Left hindlimb (tissue), 1 donor: ENCODE measurements around the gene SAMD10.

ENCODE experiments used
- DNase-seq: peaks from one replicate; pipeline ENCODE4 v3.0.0-alpha.2; 2018

The SAMD10 gene

GRCh38 chr20:63955281-63955826 is 24.1 kb downstream of the SAMD10 start:
- DNase-seq: no peak

DNA sequence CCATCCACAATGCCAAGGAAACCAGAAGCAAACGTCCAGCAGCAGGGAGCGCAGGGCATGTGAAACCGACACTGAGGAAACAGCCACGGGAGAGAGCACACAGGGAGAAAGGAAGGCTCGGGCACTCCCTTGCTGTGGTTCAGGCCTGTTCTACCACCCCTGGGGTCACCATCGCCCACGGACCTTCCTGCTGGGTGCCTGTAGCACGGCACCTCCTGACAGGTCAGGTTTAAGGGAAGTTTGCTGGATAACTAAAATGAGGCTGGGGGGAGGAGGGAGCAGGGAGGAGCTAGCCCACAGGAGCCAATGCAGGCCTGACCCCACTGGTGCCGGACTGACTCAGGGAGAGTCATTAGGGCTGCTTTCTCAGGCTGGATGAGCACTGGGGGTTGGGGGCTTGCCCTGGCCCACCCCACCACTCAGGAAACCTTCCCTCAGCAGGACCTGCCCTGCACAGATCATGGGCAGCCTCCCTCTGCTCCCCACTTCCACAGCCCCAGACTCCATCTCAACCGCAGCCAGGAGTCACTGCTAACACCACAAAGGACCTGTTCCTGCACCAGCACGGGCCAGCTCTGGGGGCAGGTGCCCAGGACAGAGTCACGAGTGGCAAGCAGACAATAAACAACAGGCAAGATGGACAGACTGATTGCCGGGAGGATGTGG is 25.5 kb downstream of the SAMD10 start:
- DNase-seq: no peak

GRCh38 chr20:63952769-63953168 is 26.7 kb downstream of the SAMD10 start:
- DNase-seq: no peak

GRCh38 chr20:63952210-63952535 is 27.3 kb downstream of the SAMD10 start:
- DNase-seq: no peak

DNA sequence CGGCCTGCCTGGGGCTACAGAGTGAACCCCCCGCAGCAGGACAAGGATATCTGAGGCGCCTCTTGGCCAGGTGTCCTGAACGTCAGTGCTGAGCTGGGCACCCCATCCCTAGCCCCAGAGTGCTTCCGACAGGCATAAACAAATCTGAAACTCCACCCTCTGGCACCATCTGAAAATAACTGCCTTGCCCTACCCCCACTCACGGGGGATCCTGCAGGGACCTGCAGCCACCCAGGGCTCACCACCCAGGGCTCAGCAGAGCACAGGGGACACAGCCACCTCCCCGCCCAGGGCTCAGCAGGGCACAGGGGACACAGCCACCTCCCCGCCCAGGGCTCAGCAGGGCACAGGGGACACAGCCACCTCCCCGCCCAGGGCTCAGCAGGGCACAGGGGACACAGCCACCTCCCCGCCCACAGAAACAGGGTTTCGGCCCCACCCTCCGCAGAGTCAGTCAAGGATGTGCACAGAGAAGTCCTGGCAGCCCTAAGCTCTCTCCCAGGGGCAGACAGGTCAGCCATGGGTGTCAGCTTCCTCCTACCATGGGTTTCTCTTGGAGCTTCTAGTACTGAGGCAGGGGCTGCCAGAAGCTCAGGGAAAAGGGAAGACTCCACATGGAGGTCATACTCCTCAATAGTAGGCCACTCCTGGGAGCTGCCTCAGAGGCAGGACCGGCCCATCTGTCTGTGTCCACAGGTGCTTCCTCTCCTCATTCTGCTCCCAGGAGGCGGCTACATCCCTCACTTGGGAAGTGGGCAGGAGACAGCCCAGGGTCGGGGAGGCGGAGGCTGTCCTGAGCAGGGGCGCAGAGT is 27.8 kb downstream of the SAMD10 start:
- no peak for DNase-seq

DNA sequence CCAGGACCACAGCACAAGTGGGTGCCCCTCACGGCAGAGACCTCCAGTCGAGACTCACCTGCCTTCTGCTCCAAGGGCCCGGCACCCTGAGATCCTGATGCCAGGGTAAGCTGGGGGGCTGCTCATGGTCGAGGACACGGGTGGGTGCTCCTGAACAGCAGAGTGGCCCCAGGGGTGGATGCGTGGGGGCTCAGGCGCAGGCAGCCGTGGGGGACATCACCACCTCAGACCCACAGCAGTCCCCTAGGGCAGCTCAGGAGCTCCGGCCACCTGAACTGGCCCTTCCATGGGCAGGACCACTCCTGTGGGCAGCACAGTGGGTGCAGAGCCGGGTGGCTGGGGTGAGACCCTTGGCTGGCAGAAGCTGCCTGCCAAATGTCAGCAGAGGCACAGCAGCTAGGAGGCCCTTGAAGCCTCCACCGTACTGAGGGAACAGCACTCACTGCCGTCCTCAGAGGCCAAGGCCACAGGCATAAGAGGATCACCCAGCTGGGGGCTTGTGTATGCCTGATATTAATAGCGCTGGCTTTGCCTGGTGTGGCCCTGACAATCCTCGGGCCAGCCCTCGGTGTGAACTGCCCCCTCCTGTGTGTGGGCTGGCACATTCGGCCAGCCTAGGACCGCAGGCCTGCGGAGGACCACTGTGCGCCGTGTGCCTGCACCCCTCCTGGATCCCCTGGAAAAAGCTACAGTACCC is 28.6 kb downstream of the SAMD10 start:
- no peak for DNase-seq

DNA sequence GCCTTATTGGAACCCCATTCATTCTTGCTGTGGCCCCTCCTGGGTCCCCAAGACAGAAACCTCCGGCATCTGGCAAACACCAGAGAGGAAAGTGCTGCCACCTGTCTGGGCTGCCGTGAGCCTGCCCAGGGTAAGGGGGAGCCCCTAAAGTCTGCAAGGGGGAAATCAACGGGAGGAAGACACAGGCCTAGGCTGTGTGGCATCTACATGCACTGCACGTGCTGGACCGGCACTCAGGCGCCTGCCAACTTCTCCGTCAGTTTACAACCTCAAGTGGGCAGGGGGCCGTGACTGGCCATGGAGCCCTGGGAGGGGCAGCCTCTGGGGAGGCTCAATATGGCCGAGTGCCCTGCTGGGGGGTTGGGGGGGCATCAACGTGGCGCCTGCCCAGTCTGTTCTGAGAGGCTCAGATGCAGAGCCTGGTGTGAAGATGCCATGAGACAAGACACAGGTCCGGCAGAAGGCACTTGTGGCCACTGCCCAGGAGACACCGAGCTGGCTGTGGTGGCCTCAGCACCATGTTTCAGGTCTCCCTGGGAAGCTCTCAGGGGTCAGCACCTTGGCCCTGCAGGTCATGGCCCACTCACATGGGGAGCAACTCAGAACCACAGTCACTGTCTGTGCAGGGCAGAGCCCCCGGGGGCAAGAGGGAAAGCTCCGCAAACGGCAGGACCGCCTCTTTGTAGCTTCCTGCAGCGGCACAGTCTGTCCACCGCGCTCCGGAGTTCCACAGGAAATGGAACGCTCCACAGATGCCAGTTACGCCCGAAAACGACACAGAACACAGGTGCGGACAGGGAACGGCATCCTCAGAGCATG is 31.6 kb downstream of the SAMD10 start:
- DNase-seq: no peak

GRCh38 chr20:63946986-63947637 is 32.3 kb downstream of the SAMD10 start:
- DNase-seq: no peak

- DNase-seq: no peak
These were observed 33.2 kb downstream of the SAMD10 start for GRCh38 chr20:63945921-63946920.

- no peak for DNase-seq
These were observed 34.3 kb downstream of the SAMD10 start for GRCh38 chr20:63945031-63945658.

GRCh38 chr20:63944078-63944941 is 35.1 kb downstream of the SAMD10 start:
- DNase-seq: no peak

GRCh38 chr20:63943808-63944077 is 35.7 kb downstream of the SAMD10 start:
- no peak for DNase-seq

DNA sequence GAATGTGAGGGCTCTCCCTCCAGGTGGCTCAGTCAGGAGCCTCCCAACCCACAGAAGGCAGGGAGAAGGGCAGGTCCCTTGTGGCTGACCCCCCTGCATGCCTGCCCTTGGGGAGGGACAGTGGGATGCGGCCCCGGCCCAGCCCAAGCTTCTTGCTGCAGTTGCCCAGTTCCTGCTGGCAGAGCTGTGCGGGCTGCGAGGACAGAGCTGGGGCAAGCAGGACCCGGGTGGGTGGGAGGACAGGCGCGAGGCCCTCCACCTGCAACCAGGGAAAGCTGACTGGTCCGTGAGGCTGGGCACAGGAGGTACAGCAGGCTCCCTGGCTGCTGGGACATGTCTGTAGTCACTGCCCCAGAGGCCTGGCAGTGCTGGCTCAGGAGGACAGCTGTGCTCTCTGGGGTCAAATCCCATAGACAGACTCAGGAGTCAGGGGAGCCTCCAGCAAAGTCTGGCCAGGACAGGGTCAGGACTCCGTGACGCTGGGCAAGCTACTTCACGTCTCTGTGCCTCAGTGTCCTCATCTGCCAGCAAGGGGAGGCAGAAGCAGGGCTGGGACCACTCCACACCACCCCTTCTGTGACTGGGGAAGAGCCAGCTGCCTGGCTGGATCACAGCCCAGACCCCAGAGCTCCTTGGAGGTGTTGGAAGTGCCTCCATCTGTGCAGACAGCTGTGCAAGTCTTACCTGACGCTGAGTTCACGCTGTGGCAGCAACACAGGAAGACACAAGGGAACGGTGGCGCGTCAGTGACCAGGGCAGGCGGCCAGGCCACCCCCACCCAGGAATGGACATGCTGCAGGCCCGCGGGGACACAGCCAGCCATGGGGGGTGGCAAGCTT is 36.3 kb downstream of the SAMD10 start:
- no peak for DNase-seq

- no peak for DNase-seq
These were observed 37.0 kb downstream of the SAMD10 start for GRCh38 chr20:63942250-63942951.

DNA sequence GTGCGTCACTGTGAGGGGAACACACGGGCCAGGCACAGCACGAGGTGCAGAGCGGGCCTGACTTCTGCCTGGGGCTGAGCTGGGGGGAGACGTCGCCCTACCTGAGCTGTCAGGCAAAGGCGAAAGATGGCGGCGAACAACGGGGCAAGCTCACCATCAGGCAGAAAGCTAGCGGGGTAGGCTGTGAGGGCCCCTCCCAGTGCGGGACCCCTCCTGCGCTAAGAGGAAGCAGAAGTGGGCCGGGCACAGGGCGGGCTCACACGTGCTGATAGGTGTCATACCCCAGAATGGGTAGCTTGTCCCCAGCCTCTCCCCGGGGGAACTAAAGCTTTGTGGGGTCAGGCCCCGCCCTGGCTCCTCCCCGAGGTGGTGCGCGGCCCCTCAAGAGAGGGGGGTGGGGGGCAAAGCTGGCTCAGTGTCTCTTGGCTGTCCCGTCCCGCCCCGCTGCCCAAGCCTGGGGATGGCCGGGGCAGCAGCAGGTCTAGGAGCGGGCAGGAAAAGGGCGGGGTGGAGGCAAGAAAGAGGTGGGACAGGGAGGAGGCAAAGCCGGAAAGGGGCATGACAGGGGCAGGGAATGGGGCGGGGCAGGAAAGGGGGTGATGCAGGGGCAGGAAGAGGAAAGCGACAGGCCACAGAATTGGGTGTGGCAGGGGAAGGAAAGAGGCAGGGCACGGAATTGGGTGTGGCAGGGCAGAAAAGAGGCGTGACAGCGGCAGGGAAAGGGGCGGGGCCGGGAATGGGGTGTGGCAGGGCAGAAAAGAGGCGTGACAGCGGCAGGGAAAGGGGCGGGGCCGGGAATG is 38.0 kb downstream of the SAMD10 start:
- no peak for DNase-seq

DNA sequence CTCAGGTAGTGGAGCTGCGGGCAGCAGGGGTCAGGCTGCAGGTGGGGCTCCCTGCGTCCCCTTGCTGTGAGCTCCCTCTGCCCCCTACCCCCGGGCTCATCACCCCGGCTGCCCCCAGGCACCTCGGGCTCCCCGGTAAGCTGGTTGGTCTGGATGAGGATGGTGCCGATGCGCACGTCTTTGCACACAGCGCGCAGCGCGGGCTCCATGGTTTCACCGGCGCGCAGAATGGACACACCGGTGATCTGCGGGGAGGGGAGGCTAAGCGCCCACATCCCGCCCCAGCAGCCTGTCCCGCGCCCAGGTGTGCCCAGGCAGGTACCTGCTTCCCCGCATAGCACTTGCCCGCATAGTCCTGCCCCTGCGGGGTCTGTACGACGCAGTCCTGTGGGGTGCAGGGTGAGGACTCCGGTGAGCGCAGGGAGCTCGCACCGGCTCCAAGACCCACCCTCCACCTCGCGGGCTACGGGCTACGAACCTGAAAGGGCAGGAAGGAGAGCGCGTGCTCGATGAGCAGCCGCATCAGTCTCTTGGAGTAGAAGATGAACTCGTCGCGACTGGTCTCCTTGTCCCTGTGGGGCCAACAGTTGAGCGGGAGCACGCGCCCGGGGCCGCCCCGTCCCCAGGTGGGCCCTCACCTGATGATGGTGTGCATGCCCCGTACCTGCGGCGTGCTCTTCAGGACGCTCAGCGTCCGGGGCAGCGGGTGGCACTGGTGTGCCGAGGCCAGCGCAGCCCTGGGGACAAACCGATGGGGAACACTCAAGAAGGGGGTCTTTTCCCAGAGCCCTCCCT is 38.8 kb downstream of the SAMD10 start:
- no peak for DNase-seq
